GM19035 (cell line): ENCODE results near the gene PIP5K1B.
"Not testable (repeated sequence)": the region's sequence is repeated elsewhere in the genome, so short reads cannot be mapped to it uniquely, and the experiment has no call there.

Source experiments
- ATAC-seq: cut with Tn5 transposase; IDR thresholded peaks from one replicate; pipeline ENCODE4 v1.9.1; 2021; ENCODE audit not compliant: unreplicated experiment

Gene PIP5K1B

DNA sequence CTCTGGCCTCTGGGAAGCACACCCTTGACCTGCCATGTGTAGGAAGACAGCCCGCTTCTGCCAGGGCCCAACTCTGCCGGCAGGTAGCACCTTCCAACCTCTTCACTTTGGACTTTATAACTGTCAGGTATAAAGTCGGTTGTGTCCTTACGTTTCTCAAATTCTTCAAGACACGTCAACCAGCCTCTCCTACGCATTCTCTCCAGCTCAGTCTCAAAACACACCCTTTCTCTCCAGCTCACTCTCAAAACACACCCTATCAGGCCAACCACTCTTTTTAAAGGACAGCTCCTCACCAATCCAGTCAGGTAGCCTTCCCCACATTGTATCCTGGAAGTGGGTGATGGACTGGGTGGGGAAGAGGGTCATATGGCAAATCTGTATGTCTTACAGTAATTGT, 344.1 kb downstream of the PIP5K1B start:
- ATAC-seq = no peak

DNA sequence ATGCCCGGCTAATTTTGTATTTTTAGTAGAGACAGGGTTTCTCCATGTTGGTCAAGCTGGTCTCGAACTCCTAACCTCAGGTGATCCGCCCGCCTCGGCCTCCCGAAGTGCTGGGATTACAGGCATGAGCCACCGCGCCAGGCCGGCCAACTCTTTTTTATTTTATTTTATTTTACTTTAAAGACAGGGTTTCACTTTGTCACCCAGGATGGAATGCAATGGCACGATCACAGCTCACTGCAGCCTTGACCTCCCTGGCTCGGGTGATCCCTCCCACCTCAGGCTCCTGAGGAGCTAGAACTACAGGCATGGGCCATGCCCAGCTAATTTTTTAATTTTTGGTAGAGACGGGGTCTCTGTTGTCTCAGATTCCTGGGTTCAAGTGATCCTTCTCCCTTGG, 345.9 kb downstream of the PIP5K1B start:
- ATAC-seq = not testable (repeated sequence)

DNA sequence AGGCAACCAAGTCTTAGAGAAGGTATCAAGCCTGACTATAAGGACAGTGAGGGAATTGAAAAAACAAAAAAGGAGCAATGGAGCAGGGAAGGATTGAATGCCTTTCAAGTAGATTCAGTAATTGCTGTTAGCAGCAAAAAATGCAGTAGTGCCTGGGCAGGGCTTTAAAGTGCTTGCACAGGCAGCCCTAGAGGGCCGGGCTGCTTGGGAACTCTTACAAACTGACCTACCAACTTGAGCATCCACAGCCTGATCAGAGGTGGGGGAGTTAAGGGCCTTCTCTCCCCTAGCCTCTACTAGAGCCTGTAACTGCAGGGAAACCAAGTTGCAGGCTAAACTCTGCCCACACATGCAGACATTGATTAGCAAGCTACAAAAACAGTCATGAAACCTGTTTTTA, 349.9 kb downstream of the PIP5K1B start:
- ATAC-seq = no peak

DNA sequence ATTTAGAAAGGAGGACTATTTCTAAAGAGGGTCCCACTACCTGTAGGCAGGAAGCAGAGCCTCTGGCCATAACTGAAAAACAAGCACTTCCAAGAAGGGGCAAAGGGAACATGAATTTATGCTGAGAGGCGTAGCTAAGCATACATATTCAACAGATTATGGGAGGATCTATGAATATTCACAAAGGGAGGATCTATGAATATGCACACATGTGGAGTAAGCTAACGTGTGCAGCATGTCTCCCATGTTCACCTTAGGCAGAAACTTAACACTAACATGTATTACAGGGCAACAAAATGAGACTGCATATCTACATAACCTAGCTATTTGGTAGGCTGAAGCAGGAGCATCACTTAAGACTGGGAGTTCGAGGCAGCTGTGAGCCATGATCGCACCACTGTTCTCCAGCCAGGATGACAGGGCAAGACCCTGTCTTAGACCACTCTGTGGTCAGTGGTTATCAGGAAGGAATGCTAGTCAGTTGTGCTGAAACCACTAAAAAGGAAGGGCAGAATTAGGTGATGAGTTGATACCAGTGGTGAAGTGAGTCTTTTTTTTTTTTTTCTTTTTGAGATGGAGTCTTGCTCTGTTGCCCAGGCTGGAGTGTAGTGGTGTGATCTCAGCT, 351.3 kb downstream of the PIP5K1B start:
- ATAC-seq = no peak

DNA sequence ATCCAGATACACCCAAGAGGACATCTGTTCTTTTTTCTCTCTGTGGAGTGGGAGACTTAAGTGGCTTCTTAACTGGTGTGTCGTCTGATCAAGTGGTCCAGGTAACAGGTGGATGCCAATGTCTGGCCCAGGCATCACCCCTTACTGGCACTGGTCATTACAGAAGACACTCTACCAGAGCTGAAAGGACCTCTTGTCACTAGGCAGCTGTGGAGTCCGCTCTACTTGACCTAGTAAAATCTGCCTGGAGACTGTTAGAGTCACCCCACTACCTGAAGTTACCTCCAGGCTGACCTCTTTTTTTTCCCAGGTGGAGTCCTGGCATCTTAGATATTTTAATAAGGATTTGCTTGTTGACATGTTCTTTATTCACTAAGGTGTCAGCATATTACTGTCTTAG, 353.1 kb downstream of the PIP5K1B start:
- ATAC-seq = no peak
